Peyer's patch (tissue), 4 donors: Measurements from ENCODE around the gene HK3. TPM values are rescaled to one million over a fixed set of nuclear protein-coding genes. Genes with fewer than 3 reads are reported as not detected.

Source experiments
- DNase-seq, 3 donors: peaks; one replicate each; pipeline ENCODE4 v3.0.0-alpha.2; 2017 to 2019
- H3K27ac ChIP-seq, 4 donors: fragments of 200-600 bp; sonication (generic); one replicate each; pipeline ENCODE4 v1.5.1; 2016 to 2019
- H3K27me3 ChIP-seq, 2 donors: fragments of 200-600 bp; sonication (generic); one replicate each; pipeline ENCODE4 v1.5.1; 2019
- H3K36me3 ChIP-seq, 3 donors: fragments of 200-600 bp; sonication (generic); one replicate each; pipeline ENCODE4 v1.5.1; 2016 to 2019
- H3K4me1 ChIP-seq, 4 donors: fragments of 200-600 bp; sonication (generic); one replicate each; pipeline ENCODE4 v1.5.1; 2016 to 2019
- H3K4me3 ChIP-seq, 4 donors: fragments of 200-600 bp; sonication (generic); 1 replicate in 3 of 4; 2 replicates in 1 of 4; pipeline ENCODE4 v1.5.1; 2016 to 2019; ENCODE audit warnings: mild to moderate bottlenecking in 1 of 4
- H3K9me3 ChIP-seq, 4 donors: fragments of 200-600 bp; sonication (generic); one replicate each; pipeline ENCODE4 v1.5.1; 2016 to 2019; ENCODE audit warnings: mild to moderate bottlenecking in 1 of 4
- CTCF ChIP-seq, 6 experiments: fragments of 450-650 bp in 4 of 6; fragments of 200-600 bp in 2 of 6; sonication (generic) in 1 of 6; IDR thresholded peaks; one replicate each; pipeline ENCODE4 v1.5.1; 2017 to 2019; ENCODE audit warnings: antibody characterized with exemption in 6 of 6, mild to moderate bottlenecking in 3 of 6, moderate library complexity in 1 of 6
- POLR2A ChIP-seq, 2 donors: fragments of 450-650 bp; IDR thresholded peaks; one replicate each; pipeline ENCODE4 v1.5.1; 2017; ENCODE audit warnings: antibody characterized with exemption in 2 of 2, mild to moderate bottlenecking in 2 of 2, moderate library complexity in 2 of 2
- total RNA-seq, 4 donors: library from RNA; depleted of rRNA; stranded (reverse); fragments of >200 nt; gene quantifications; one replicate each; pipeline ENCODE4 v1.1.0, GENCODE V29; 2016

HK3 gene
- total RNA-seq, 4 donors from 2014 or later = 1.6 to 7.4 (median 3.6) TPM

GRCh38 chr5:176912115-176912514 is 13.0 kb upstream of the HK3 start:
- no peak for DNase-seq
- peaks cover 0 to 35% (median 0%) of the 10 kb centered on the region in 3 donors for H3K36me3 ChIP-seq

GRCh38 chr5:176908675-176909368 is 9.7 kb upstream of the HK3 start:
- TF ChIP-seq CTCF (IDR thresholded peaks at IDR 0.05) (no peak), POLR2A (IDR thresholded peaks at IDR 0.05) (no peak)
- H3K36me3 ChIP-seq = peaks cover 0 to 61% (median 0%) of the 10 kb centered on the region in 3 donors

More at GRCh38 chr5:176912115-176912514, 13.0 kb upstream of the HK3 start:
- TF ChIP-seq CTCF (IDR thresholded peaks at IDR 0.05) (no peak), POLR2A (IDR thresholded peaks at IDR 0.05) (no peak)
- H3K4me3 ChIP-seq = no peak overlapping the region
- H3K27me3 ChIP-seq = no peaks in the 10 kb centered on the region
- no peak overlapping the region for H3K27ac ChIP-seq
- H3K4me1 ChIP-seq = no peaks in the 10 kb centered on the region
- no peaks in the 10 kb centered on the region for H3K9me3 ChIP-seq

DNA sequence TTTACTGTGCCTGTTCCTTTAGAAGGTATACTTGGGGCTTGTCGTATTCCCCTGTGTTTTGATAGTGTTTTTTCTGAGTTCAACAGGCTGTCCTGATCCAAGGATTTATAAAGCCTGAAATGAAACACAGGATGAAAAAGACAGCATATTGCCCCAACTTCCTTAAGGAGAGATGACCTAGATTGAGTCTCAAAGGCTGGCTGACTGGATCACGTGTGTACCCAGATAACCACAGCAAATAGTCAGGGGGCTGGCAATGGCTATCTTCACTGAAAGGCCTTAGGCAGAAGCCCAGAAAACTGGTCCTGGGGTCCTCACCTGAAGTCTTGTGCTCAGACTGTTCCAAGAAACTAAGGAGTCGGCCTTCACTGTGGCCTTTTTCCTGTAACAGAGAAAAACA is 7.7 kb upstream of the HK3 start:
- no peaks in the 10 kb centered on the region for H3K4me1 ChIP-seq
- no peaks in the 10 kb centered on the region for H3K9me3 ChIP-seq
- TF ChIP-seq POLR2A (IDR thresholded peaks at IDR 0.05) (no peak), CTCF (IDR thresholded peaks at IDR 0.05) (no peak)
- H3K27ac ChIP-seq = no peak overlapping the region
- H3K36me3 ChIP-seq = peaks cover 0 to 66% (median 0%) of the 10 kb centered on the region in 3 donors
- no peak overlapping the region for H3K4me3 ChIP-seq
- H3K27me3 ChIP-seq = no peaks in the 10 kb centered on the region
- no peak for DNase-seq

More at GRCh38 chr5:176908675-176909368, 9.7 kb upstream of the HK3 start:
- Histone ChIP-seq H3K9me3 (no peaks in the 10 kb centered on the region), H3K27ac (no peak overlapping the region), H3K4me3 (no peak overlapping the region), H3K27me3 (no peaks in the 10 kb centered on the region), H3K4me1 (no peaks in the 10 kb centered on the region)
- no peak for DNase-seq

- Histone ChIP-seq H3K4me1 (no peaks in the 10 kb centered on the region), H3K36me3 (peaks cover 0 to 66% (median 0%) of the 10 kb centered on the region in 3 donors), H3K9me3 (no peaks in the 10 kb centered on the region), H3K4me3 (no peak overlapping the region), H3K27me3 (no peaks in the 10 kb centered on the region), H3K27ac (no peak overlapping the region)
- no peak for TF ChIP-seq POLR2A (IDR thresholded peaks at IDR 0.05)
- no peak for TF ChIP-seq CTCF (IDR thresholded peaks at IDR 0.05)
- no peak for DNase-seq
These were observed 7.0 kb upstream of the HK3 start for GRCh38 chr5:176906126-176906525.

DNA sequence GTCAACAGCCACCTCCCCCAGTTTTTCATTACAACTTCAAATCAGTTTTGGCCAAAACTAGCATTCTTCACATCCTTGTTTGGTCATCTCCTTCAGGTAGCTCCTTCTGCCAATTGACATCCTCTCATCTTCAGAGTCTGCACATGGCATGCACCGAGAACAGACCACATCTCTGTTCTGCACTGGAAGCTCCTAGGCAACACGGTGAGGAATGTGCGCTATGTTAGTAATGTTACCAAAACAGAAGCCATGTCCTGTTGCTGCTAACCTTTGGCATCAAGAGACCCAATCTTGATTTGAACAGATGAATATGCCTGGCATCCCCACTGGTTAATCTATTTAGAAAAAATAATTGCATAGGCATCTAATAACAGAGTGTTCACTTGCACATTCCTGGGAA is 5.1 kb upstream of the HK3 start:
- peaks cover 0 to 56% (median 0%) of the 10 kb centered on the region in 3 donors for H3K36me3 ChIP-seq
- no peaks in the 10 kb centered on the region for H3K9me3 ChIP-seq
- H3K27ac ChIP-seq = no peak overlapping the region
- DNase-seq = no peak
- TF ChIP-seq CTCF (IDR thresholded peaks at IDR 0.05) = no peak
- no peak for TF ChIP-seq POLR2A (IDR thresholded peaks at IDR 0.05)
- no peaks in the 10 kb centered on the region for H3K27me3 ChIP-seq
- no peak overlapping the region for H3K4me3 ChIP-seq
- H3K4me1 ChIP-seq = no peaks in the 10 kb centered on the region
